GM23248 (cell line): ENCODE measurements around the gene MRPS14.

ENCODE experiments used
- EZH2 ChIP-seq: fragments of 200-600 bp; sonication (generic); IDR thresholded peaks from 2 replicates; pipeline ENCODE4 v1.6.1; 2018; ENCODE audit warnings: antibody characterized with exemption, mild to moderate bottlenecking; ENCODE audit not compliant: insufficient read depth, poor library complexity, severe bottlenecking
- EZH2phosphoT487 ChIP-seq: fragments of 200-600 bp; sonication (generic); IDR thresholded peaks from 2 replicates; pipeline ENCODE4 v1.6.1; 2018; ENCODE audit warnings: antibody characterized with exemption, moderate library complexity, mild to moderate bottlenecking, low read depth; ENCODE audit not compliant: insufficient read depth

DNA sequence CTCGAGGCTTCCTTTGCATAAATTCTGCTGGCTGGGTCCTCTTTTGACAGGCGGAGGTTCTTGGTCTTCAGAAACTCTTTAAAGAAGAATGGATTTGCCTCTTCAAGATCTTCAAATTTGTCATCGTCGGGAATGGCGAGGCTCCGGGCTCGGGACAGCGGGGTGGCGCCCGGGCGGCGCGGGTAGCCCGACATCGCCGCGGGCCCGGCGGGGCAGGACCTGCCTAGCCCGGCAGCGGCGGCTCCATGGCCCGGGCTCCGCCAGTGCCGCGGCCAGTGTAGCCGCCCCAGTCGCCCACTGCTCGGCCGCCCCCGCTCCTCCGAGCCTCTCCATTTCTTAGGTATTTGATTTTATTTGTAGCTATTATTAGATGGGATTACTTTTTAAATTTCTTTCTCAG, 22.3 kb upstream of the MRPS14 start:
- TF ChIP-seq EZH2phosphoT487: no peak
- no peak for TF ChIP-seq EZH2
